ENCODE data around the gene ATP8B4.

DNA sequence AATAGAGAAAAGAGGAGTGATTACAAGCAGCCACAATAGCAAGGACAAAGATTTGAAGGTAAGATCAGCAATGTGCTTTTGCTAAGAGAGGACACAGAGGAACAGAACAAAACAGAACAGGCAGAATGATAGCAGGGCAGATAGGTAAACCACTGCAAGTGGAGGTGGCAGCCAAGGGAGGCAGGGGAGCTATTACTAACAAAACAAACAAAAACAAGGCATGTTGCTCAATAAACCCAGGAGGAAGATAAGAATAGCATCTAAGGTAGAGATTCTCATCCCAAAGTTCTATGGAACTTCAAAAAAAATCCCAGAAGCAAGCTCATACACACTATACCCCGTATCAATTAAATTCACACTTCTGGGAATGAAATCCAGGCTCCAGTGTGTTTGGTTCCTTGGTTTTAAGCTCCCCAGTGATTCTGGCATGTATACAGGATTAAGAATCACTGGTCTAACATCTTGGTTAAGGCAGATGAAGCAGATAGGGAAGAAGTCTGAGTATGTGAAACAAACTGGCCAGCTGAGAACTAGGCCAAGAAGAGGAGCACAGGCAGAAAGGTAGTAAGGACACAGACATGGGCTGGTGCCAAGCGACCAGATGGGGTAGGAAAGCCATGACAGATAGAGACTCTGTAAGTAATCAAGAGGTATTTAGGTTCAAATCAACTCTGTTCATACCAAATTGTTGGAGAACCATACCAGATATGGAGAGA lies 309.0 kb downstream of the ATP8B4 start:
- TF ChIP-seq, protein P1, sequence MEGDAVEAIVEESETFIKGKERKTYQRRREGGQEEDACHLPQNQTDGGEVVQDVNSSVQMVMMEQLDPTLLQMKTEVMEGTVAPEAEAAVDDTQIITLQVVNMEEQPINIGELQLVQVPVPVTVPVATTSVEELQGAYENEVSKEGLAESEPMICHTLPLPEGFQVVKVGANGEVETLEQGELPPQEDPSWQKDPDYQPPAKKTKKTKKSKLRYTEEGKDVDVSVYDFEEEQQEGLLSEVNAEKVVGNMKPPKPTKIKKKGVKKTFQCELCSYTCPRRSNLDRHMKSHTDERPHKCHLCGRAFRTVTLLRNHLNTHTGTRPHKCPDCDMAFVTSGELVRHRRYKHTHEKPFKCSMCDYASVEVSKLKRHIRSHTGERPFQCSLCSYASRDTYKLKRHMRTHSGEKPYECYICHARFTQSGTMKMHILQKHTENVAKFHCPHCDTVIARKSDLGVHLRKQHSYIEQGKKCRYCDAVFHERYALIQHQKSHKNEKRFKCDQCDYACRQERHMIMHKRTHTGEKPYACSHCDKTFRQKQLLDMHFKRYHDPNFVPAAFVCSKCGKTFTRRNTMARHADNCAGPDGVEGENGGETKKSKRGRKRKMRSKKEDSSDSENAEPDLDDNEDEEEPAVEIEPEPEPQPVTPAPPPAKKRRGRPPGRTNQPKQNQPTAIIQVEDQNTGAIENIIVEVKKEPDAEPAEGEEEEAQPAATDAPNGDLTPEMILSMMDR (conservative IDR thresholded peaks at IDR 0.05) = no peak
- TF ChIP-seq EZH2 (IDR thresholded peaks at IDR 0.05; ENCODE audit: low read depth) = no peak
